Bronchial epithelial cell (primary cell): Measurements from ENCODE around the gene IL3RA. TPM values are rescaled to one million over a fixed set of nuclear protein-coding genes. Genes with fewer than 3 reads are reported as not detected.
"Not testable (repeated sequence)": the region's sequence is repeated elsewhere in the genome, so short reads cannot be mapped to it uniquely, and the experiment has no call there.

Experiments used
- DNase-seq: peaks from one replicate; pipeline ENCODE4 v3.0.0-alpha.2; 2010; ENCODE audit warnings: low read depth
- FAIRE-seq: peaks from 2 replicates; lab custom pipeline; 2011; peaks lifted over from hg19 to GRCh38; lab: Jason Lieb, UNC
- H3K27me3 ChIP-seq: 2 replicates; pipeline ENCODE4 v1.5.1; 2011; ENCODE audit warnings: low read length; ENCODE audit not compliant: control insufficient read depth, insufficient read depth
- H3K36me3 ChIP-seq: 2 replicates; pipeline ENCODE4 v1.5.1; 2011; ENCODE audit warnings: low read length; ENCODE audit not compliant: control insufficient read depth, insufficient read depth
- H3K4me3 ChIP-seq: 2 replicates; pipeline ENCODE4 v1.5.1; 2011; ENCODE audit warnings: mild to moderate bottlenecking, low read depth, low read length, control low read depth
- CTCF ChIP-seq: IDR thresholded peaks from 2 replicates; pipeline ENCODE4 v1.5.1; 2011; ENCODE audit warnings: mild to moderate bottlenecking, moderate library complexity, low read length, control low read depth, inconsistent platforms; ENCODE audit not compliant: insufficient read depth, severe bottlenecking
- total RNA-seq: library from RNA; depleted of rRNA; stranded (reverse); fragments of >200 nt; gene quantifications from 2 replicates; pipeline ENCODE4 v1.2.1, GENCODE V29; 2014

The IL3RA gene
- total RNA-seq, 1 donor from 2014 or later = not detected

- H3K36me3 ChIP-seq = no peaks in the 10 kb centered on the region
- FAIRE-seq (no peak), DNase-seq (no peak)
- no peaks in the 10 kb centered on the region for H3K27me3 ChIP-seq
- TF ChIP-seq CTCF = no peak
- no peak overlapping the region for H3K4me3 ChIP-seq
These were observed 24.7 kb downstream of the IL3RA start for GRCh38 chrX:1361275-1361674.

- H3K27me3 ChIP-seq = no peaks in the 10 kb centered on the region
- no peaks in the 10 kb centered on the region for H3K36me3 ChIP-seq
- FAIRE-seq (no peak), DNase-seq (no peak)
- no peak overlapping the region for H3K4me3 ChIP-seq
- TF ChIP-seq CTCF = no peak
These were observed 25.3 kb downstream of the IL3RA start for GRCh38 chrX:1361910-1362309.

- H3K27me3 ChIP-seq, FAIRE-seq, DNase-seq, H3K4me3 ChIP-seq, H3K36me3 ChIP-seq: not testable (repeated sequence)
These were observed 29.8 kb downstream of the IL3RA start for GRCh38 chrX:1366363-1366762.

GRCh38 chrX:1368385-1368698 is 31.8 kb downstream of the IL3RA start:
- H3K4me3 ChIP-seq = no peak overlapping the region
- H3K36me3 ChIP-seq = no peaks in the 10 kb centered on the region
- no peak for TF ChIP-seq CTCF
- FAIRE-seq (no peak), DNase-seq (no peak)
- no peaks in the 10 kb centered on the region for H3K27me3 ChIP-seq

- FAIRE-seq (no peak), DNase-seq (no peak)
These were observed 41.7 kb downstream of the IL3RA start for GRCh38 chrX:1378306-1378759.

GRCh38 chrX:1380672-1381233 is 44.2 kb downstream of the IL3RA start:
- TF ChIP-seq CTCF = no peak
- H3K4me3 ChIP-seq = no peak overlapping the region
- H3K36me3 ChIP-seq = peaks cover 4% of the 10 kb centered on the region
- no peak for DNase-seq
- FAIRE-seq = no peak
- H3K27me3 ChIP-seq = no peaks in the 10 kb centered on the region

More at GRCh38 chrX:1378306-1378759, 41.7 kb downstream of the IL3RA start:
- Histone ChIP-seq H3K27me3 (no peaks in the 10 kb centered on the region), H3K36me3 (no peaks in the 10 kb centered on the region), H3K4me3 (no peak overlapping the region)
- TF ChIP-seq CTCF = no peak
